Esophagus squamous epithelium (tissue), 4 donors: ENCODE measurements around the gene MSMO1.

Source experiments
- CTCF ChIP-seq, 6 experiments: fragments of 450-650 bp in 4 of 6; fragments of 200-600 bp in 2 of 6; sonication (generic) in 2 of 6; IDR thresholded peaks; one replicate each; pipeline ENCODE4 v1.5.1; 2016 to 2019; ENCODE audit warnings: antibody characterized with exemption in 6 of 6, mild to moderate bottlenecking in 4 of 6, moderate library complexity in 4 of 6
- POLR2A ChIP-seq, 4 donors: fragments of 450-650 bp; IDR thresholded peaks; one replicate each; pipeline ENCODE4 v1.6.1; 2017; ENCODE audit warnings: antibody characterized with exemption in 4 of 4, mild to moderate bottlenecking in 4 of 4, moderate library complexity in 3 of 4

- TF ChIP-seq CTCF (IDR thresholded peaks at IDR 0.05) = no peak
- no peak for TF ChIP-seq POLR2A (IDR thresholded peaks at IDR 0.05)
Measured at GRCh38 chr4:165360985-165361670, 33.7 kb downstream of the MSMO1 start.
